ENCODE measurements around the gene P2RX6. TPM values are rescaled to one million over a fixed set of nuclear protein-coding genes. Genes with fewer than 3 reads are reported as not detected.

The P2RX6 gene
- total RNA-seq, 1 donor from 2014 or later = not detected

- peaks cover 1% of the 10 kb centered on the region for H3K36me3 ChIP-seq (ENCODE audit: control insufficient read depth, insufficient read depth, low read length)
- TF ChIP-seq CTCF (IDR thresholded peaks at IDR 0.05; ENCODE audit: insufficient read depth, low read length, poor library complexity, severe bottlenecking) = no peak
- DNase-seq (ENCODE audit: low read depth) = no peak
- peak overlapping the region; percentile 80 for H3K4me3 ChIP-seq (ENCODE audit: low read depth, low read length)
- H3K27me3 ChIP-seq (ENCODE audit: control insufficient read depth, insufficient read depth, low read length) = no peaks in the 10 kb centered on the region
Observed at GRCh38 chr22:20982563-20982882, 32.4 kb upstream of the P2RX6 start.

GRCh38 chr22:20983081-20983771, 31.7 kb upstream of the P2RX6 start:
- TF ChIP-seq CTCF (IDR thresholded peaks at IDR 0.05; ENCODE audit: insufficient read depth, low read length, poor library complexity, severe bottlenecking) = no peak
- no peak for DNase-seq (ENCODE audit: low read depth)
- H3K27me3 ChIP-seq (ENCODE audit: control insufficient read depth, insufficient read depth, low read length) = no peaks in the 10 kb centered on the region
- H3K36me3 ChIP-seq (ENCODE audit: control insufficient read depth, insufficient read depth, low read length) = peaks cover 1% of the 10 kb centered on the region
- H3K4me3 ChIP-seq (ENCODE audit: low read depth, low read length) = peak overlapping the region; percentile 80

- TF ChIP-seq CTCF (IDR thresholded peaks at IDR 0.05; ENCODE audit: insufficient read depth, low read length, poor library complexity, severe bottlenecking) = no peak
- Histone ChIP-seq H3K36me3 (ENCODE audit: control insufficient read depth, insufficient read depth, low read length) (peaks cover 1% of the 10 kb centered on the region), H3K4me3 (ENCODE audit: low read depth, low read length) (no peak overlapping the region), H3K27me3 (ENCODE audit: control insufficient read depth, insufficient read depth, low read length) (no peaks in the 10 kb centered on the region)
- DNase-seq (ENCODE audit: low read depth) = no peak
Observed at GRCh38 chr22:20985720-20986119, 29.2 kb upstream of the P2RX6 start.

GRCh38 chr22:20986365-20986764, 28.6 kb upstream of the P2RX6 start:
- no peak for DNase-seq (ENCODE audit: low read depth)
- peaks cover 1% of the 10 kb centered on the region for H3K36me3 ChIP-seq (ENCODE audit: control insufficient read depth, insufficient read depth, low read length)

GRCh38 chr22:20987375-20987774, 27.6 kb upstream of the P2RX6 start:
- peaks cover 1% of the 10 kb centered on the region for H3K36me3 ChIP-seq (ENCODE audit: control insufficient read depth, insufficient read depth, low read length)
- TF ChIP-seq CTCF (IDR thresholded peaks at IDR 0.05; ENCODE audit: insufficient read depth, low read length, poor library complexity, severe bottlenecking) = no peak
- DNase-seq (ENCODE audit: low read depth) = no peak
- H3K4me3 ChIP-seq (ENCODE audit: low read depth, low read length) = no peak overlapping the region
- H3K27me3 ChIP-seq (ENCODE audit: control insufficient read depth, insufficient read depth, low read length) = no peaks in the 10 kb centered on the region

More at GRCh38 chr22:20986365-20986764, 28.6 kb upstream of the P2RX6 start:
- Histone ChIP-seq H3K4me3 (ENCODE audit: low read depth, low read length) (no peak overlapping the region), H3K27me3 (ENCODE audit: control insufficient read depth, insufficient read depth, low read length) (no peaks in the 10 kb centered on the region)
- no peak for TF ChIP-seq CTCF (IDR thresholded peaks at IDR 0.05; ENCODE audit: insufficient read depth, low read length, poor library complexity, severe bottlenecking)
